OCI-LY1 (cell line): Measurements from ENCODE around the gene TXNRD2.
"Not testable (repeated sequence)": the region's sequence is repeated elsewhere in the genome, so short reads cannot be mapped to it uniquely, and the experiment has no call there.

Experiments used
- EZH2 ChIP-seq: fragments of 200-600 bp; sonication (generic), shearing (Covaris generic); IDR thresholded peaks from 2 replicates; pipeline ENCODE4 v1.8.0; 2017; ENCODE audit warnings: borderline replicate concordance, mixed run types, mild to moderate bottlenecking, antibody characterized with exemption, low read length, moderate library complexity, mixed read lengths
- TF ChIP-seq, protein P1 (sequence below): fragments of 200-600 bp; sonication (generic), shearing (Covaris generic); IDR thresholded peaks from 2 replicates; pipeline ENCODE4 v1.5.1; 2017; ENCODE audit warnings: mild to moderate bottlenecking, antibody characterized with exemption, low read length, moderate library complexity, mixed read lengths

DNA sequence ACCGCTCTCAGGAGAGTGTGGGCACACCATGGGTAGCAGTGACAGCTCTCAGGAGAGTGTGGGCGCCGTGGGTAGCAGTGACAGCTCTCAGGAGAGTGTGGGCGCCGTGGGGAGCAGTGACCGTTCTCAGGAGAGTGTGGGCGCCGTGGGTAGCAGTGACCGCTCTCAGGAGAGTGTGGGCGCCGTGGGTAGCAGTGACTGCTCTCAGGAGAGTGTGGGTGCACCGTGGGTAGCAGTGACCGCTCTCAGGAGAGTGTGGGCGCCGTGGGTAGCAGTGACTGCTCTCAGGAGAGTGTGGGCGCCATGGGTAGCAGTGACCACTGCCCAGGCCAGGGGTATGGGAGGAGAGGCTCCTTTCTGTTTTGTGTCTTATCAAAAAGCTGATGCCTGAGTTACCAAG, 33.7 kb downstream of the TXNRD2 start:
- TF ChIP-seq, protein P1, sequence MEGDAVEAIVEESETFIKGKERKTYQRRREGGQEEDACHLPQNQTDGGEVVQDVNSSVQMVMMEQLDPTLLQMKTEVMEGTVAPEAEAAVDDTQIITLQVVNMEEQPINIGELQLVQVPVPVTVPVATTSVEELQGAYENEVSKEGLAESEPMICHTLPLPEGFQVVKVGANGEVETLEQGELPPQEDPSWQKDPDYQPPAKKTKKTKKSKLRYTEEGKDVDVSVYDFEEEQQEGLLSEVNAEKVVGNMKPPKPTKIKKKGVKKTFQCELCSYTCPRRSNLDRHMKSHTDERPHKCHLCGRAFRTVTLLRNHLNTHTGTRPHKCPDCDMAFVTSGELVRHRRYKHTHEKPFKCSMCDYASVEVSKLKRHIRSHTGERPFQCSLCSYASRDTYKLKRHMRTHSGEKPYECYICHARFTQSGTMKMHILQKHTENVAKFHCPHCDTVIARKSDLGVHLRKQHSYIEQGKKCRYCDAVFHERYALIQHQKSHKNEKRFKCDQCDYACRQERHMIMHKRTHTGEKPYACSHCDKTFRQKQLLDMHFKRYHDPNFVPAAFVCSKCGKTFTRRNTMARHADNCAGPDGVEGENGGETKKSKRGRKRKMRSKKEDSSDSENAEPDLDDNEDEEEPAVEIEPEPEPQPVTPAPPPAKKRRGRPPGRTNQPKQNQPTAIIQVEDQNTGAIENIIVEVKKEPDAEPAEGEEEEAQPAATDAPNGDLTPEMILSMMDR = not testable (repeated sequence)
- TF ChIP-seq EZH2 = not testable (repeated sequence)
